ENCODE results near the gene PEF1.

Gene PEF1

GRCh38 chr1:31671561-31672201, 27.0 kb upstream of the PEF1 start:
- no peak for DNase-seq

GRCh38 chr1:31671147-31671546, 26.5 kb upstream of the PEF1 start:
- no peak for DNase-seq

DNA sequence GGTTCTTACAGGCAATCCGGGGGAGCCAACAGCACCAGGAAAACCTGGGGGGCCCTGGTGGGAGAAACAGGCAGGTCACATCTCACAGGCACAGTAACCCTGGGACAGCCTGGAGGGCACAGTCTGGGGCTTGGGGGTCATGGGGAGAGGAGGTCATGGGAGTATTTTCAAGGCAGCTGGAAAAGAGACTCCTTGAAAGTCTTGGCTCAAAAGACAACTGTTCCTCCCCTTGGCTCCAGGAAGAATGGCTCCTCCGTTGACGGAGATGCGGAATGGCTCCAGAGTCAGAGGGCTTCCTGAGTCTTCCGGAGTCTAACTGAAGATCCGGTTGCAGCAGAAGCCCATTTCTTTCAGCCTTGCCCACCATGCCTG, 25.9 kb upstream of the PEF1 start:
- DNase-seq = peak in 2 of 51 donors; percentile 21 to 43

DNA sequence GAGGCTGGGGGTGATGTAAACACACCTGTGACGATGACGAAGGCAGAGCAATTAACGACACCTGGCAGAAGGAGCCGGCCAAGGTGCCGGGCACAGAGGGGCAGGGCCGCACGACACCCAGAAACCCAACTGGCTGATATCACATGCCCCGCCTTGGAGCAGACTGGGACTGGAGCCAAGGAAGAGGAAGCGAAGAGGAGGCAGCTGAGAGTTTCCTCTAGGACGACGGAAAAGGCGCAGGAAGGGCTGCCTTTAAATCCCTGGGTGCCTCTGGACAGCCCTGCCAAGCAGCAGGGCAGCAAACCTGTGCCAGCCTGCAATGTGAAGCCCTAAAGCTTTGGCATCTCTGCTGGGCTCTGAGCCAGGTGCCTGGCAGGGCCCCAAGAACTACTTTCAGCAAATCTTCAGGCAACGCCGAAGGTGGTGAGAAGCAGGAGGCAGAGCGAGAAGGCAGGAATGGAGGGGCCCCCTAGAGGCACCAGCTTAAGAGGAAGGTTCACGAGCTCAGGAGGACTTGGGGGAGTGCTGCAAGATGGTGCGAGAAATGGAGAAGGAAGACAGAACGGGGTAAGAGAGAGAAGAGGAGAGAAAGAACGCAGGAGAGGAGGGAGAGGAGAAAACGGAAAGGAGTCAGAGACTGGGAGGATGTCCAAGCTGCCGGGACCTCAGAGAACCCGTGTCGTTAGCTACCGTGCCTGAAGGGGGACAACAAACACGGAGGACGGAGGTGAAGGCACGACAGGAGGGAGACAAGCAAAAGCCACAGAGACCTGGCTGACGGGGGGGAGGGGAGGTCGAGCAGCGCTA, 25.3 kb upstream of the PEF1 start:
- DNase-seq = peak in 46 of 51 donors; percentile 10 to 84 (median 58)

- DNase-seq = no peak
Measured at GRCh38 chr1:31669433-31669785, 24.7 kb upstream of the PEF1 start.

DNA sequence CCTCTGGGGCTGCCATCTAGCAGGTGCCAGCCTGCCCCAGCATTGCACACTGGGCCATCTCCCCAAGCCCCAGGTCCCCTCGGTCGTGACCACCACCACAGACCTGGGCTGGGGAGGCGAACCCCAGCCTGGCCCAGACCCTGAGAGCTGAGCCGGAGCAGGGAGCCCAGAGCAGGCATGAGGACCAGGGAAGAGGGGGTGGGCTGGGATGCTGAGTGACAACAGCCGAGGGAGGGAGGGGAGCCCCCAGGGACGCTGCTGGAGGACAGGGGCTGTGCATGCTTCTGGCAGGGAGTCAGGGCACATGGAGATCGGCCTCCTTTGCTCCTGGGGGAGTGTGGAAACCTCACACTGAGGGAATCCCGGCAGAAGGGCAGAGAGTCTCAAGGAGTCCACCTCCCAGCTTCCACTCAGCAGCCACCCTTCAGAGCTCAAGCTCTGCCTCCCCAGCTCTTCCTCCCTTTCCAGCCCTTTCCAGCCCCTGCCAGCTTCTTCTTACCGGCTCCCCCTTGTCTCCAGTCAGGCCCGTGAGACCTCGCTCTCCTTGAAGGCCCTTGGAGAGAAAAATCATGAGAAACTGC, 23.7 kb upstream of the PEF1 start:
- DNase-seq = no peak

DNA sequence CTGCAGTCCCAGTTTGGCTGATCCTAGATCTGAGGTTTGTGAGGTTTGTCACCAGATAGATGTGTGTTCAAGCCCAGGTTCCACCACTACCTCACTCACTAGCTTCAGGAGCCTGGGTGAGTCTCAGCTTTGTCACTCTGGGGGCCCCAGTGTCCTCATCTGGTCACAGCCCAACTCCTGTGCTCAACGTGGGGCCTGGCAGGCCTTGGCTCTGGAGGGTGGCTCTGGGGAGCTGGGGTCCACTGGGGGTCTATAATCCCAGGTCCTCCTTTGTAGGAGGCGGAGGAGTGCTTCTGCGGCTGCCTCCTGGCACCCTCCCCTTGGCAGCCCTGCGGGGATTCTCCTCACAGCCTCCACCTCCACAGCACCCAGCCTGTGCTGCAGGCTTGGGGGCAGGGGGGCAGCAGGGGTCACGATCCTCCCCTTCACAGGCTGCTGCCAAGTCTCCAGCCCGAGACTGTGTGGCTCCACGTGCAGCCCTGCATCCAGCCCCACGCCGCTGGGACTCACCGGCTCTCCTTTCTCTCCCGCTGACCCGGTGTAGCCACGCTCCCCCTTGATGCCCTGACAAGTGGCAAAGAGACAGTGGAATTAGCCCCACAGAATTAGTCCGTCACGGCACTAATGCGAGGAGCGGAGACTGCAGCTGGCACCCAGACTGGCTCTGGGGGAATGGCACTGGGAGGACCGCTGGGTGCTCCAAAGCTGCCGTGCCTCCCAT, 22.5 kb upstream of the PEF1 start:
- no peak for DNase-seq

- DNase-seq = peak in 3 of 51 donors; percentile 13 to 61 (median 53)
Measured at GRCh38 chr1:31666263-31666963, 21.7 kb upstream of the PEF1 start.

DNA sequence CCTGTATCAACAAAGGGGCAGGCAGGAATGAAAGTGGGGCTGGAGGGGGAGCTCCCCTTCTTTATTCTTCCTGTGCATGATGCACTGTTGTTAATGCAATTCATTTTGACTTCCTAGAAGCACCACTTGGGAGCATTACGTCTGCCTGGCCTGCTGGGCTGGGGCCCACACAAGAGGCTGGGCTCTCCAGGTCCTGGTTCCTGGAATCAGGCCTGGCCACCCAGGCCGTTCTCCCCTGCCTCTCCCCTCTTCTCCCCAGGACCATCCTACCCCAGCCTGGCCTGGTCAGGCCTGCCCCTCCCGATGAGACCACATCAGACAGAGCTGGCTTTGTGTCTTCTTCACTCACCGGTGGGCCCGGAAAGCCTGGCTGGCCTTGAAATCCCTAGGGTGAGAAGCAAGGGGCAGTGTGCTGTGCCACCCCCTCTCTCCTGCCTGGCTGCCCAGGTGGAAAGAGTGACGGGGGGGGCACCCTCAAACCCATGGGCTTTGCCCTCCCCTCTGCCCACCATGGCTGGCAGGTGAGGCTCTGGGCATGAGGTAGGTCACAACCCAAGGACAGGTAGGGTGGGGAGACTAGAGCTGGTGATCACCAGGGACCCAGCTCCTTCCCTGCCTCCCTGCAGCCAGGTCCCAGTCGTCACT, 20.7 kb upstream of the PEF1 start:
- no peak for DNase-seq

GRCh38 chr1:31664528-31664927, 19.9 kb upstream of the PEF1 start:
- no peak for DNase-seq

DNA sequence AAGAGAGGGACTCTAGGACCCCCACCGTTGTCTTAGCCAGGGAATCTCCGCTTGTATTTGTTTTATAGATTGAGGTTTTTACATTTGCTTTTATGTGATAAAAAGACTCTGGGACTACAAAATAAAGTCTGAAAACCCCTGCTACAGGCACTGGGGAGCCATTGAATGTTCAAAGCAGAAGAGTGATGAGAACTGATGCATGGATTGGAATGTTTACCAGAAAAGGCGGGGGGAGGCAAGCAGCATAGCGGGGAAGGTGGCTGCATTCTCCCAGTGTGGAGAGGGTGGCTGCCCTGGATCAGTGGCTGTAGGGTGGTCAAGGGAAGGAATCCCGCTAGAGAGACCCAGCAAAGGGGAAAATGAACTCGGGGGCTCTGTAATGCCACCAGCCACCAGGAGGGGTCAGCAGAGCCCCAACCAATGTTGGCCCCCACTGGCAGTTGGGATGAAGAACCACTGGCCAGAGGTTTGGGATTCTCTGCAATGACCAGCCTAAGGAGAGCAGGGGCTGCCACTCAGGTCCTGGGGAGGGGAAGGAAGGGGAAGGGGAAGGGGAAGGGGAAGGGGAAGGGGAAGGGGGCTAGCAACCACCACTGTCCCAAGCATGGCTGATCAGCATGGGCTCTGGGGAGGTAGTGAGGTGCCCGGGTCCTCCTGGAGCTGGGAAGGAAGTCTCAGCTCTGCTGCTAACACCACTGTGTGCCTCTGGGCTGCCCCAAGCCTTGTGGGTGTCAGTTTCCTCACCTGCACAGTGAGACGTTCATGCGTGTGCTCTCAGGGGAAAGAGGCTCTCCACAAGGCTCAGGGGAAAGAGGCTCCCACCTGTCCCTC, 19.2 kb upstream of the PEF1 start:
- peak in 44 of 51 donors; percentile 3 to 76 (median 27) for DNase-seq

- DNase-seq = no peak
Measured at GRCh38 chr1:31662463-31662862, 17.8 kb upstream of the PEF1 start.

GRCh38 chr1:31661856-31662255, 17.2 kb upstream of the PEF1 start:
- DNase-seq = no peak

DNA sequence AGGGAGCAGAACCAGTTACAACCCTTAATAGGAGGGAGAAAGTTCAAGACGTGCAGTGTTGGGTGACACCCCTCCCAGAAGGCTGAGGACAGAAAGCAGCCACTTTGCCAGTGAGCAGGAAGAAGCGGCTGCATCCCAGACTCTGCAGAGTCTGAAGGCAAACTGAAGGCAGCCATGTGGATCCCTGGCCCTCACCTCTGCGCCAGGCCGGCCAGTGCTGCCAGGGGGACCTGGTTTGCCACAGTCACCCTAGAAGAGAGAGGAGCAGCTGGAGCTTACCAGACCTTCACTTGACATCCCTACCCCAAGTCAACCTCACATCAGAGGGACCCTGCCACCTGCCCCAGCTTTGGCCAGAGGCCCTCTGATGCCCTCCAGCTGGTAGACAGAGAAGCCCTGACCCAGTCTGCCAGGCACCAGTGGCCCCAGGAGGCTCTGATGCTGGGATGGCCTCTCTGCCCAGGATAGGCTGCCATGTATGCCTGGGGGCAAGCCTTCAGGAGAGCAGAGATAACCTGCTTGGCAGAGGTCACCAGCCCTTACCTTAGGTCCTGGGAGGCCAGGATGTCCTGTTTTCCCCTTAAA, 16.3 kb upstream of the PEF1 start:
- DNase-seq = no peak

- DNase-seq = no peak
Measured at GRCh38 chr1:31659889-31660288, 15.2 kb upstream of the PEF1 start.

GRCh38 chr1:31658721-31659120, 14.0 kb upstream of the PEF1 start:
- DNase-seq = no peak

DNA sequence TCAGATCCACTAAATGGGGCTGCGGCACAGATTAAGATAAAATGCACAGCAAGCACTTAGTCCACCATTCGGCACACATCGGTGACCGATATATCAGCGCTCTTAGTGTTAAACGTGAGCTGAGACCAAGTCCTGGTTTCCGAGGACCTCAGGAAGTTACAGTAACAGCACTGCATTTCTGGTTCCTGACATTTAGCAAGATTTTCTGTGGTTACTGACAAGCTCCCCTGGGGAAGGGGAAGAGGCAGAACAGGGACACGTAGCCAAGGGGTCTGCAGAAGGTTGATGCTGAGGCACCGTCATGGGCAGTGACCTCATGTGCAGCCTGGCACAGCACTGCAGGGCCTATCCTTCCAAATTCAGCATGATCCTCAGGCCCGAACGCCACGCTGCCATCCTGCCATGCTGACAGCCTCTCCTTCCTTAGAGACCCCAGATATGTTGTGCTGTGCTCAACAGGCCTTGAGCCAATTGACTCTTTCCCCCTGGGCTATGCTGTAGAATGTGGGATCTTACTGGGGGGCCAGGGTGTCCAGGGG, 13.4 kb upstream of the PEF1 start:
- DNase-seq = no peak

DNA sequence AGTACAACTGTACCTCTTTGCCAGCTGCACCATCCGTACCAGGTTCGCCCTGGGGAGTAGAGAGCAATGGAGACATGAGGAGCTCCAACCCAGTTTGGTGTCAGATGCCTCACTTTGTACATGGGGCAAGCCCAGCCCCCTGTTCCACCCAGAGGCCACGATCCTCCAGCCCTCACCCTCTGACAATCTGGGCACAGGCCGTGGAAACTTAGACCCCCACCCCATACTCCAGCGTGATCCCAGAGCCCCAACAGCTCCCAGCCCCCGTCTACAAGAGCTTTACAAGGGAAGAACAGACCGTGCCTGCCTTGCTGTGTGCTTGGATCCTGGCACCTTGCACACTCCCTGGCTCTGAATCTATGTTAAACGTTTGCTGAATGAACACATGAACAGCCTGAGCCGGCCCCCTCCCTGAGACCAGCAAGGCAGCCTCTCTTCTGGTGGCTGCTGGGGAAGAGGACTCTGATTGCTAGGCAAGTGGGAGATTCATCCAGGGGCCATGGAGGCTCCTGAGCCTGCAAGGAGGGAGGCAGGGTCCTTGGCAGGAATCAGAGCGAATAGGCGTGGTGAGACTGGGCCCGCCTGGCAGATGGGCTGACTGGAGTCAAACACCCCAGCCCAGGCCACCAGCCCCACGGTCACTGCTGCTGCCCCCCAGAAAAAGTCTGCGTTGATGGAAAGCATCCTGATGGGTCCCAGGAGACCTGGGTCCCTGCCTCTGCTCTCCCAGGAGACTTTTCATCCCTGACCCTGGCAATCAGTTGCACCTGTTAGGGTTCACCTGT, 12.5 kb upstream of the PEF1 start:
- no peak for DNase-seq

- no peak for DNase-seq
Measured at GRCh38 chr1:31655756-31656155, 11.1 kb upstream of the PEF1 start.

Data from hypothalamus (tissue), 51 donors.